HG03097 (cell line): ENCODE measurements around the gene CAMSAP3.
"Not testable (repeated sequence)": the region's sequence is repeated elsewhere in the genome, so short reads cannot be mapped to it uniquely, and the experiment has no call there.

Source experiments
- ATAC-seq: cut with Tn5 transposase; IDR thresholded peaks from one replicate; pipeline ENCODE4 v1.9.1; 2021; ENCODE audit not compliant: unreplicated experiment, low FRiP score

CAMSAP3 gene

DNA sequence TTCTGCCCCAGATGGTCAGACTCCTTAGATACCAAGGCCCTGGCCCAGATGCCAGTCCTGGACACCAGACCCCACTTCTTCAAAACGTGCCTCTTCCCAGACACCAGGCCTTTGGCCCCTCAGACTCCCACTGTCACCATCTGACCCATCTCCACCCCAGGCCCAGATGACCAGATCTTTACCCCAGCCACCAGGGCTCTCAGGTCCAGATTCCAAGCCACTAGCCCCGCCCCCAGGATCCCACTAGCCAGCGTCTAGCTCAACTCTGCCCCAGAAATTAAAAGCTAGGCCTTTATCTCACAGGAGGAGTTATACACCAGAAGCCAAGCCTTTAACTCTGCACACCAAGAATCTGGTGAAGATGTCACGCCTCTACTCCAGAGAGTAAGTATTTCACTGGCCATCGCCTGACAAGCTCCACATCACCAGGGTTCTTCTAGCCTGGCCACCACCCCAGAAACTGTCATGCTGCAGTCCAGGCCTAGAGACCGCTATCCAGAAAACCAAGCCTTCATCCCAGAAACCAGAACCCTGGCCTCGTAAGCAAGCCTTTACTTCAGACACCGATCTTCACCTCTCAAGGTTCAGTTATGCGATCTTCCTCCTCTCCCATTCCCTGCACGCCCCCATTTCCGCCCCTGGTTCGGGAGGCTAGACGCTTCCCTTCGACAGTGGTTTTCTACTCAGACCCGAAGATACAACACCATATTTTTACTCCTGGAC, 33.1 kb downstream of the CAMSAP3 start:
- no peak for ATAC-seq

DNA sequence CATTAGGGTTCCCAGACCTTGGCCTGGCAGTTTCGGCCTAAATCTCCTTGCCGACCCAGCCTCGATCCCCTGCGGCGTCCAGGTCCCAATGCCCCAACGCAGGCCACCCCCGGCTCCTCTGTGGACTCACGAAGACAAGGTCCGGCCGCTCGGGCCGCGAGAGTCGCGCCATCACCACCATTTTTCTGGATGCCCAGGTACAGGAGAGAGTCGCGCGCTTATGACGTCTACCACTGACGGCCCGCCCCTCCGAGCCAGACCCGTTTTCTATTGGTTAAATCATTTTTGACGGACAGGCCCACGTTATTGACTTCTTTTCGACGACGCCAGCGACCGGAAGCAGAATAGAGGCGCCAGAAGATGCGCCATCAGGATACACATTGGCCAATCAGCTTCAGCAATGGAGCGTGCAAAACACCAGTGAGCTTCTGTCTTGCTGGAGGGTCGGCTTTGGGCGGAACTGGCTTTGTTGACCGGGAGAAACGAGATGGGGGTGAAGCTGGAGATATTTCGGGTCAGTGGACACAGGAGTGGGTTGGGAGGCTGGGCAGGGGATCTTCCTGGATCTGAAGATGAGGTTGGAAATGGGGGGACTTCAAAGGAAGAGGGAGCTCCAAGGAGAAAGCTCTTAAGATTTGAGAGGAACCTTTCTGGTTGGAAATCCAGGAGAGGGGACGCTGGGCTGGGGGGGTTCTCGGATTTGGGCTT, 33.8 kb downstream of the CAMSAP3 start, which contains the start of the genes PET100 and XAB2:
Gene PET100, plus strand, starts transcription at position 447 of the 708 bp plus-strand sequence. Its CDS starts 41 bp downstream, at position 488.
Gene XAB2, minus strand, starts transcription at position 199 of the 708 bp plus-strand sequence. Its CDS starts 18 bp downstream, at position 181.
- peak; percentile 81 for ATAC-seq

DNA sequence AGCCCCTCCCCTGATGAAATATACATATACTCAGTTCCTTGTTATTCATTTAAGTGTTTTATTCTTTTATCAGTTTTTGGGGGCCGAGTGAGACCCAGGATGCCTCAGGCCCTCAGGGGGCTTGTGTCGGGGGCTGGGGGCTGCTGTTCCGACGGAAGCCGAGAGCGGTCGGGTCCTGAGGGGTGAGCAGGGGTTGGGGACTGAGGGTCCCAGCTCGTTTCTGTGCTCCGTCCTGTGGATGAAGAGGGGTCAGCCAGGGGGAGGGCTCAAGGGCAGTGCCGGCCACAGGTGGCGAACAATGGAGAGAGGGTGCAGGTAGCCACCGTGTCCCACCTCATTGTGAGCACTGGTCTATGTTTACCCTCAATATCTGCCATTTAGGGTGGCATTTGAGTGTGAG, 35.9 kb downstream of the CAMSAP3 start:
- ATAC-seq = no peak

DNA sequence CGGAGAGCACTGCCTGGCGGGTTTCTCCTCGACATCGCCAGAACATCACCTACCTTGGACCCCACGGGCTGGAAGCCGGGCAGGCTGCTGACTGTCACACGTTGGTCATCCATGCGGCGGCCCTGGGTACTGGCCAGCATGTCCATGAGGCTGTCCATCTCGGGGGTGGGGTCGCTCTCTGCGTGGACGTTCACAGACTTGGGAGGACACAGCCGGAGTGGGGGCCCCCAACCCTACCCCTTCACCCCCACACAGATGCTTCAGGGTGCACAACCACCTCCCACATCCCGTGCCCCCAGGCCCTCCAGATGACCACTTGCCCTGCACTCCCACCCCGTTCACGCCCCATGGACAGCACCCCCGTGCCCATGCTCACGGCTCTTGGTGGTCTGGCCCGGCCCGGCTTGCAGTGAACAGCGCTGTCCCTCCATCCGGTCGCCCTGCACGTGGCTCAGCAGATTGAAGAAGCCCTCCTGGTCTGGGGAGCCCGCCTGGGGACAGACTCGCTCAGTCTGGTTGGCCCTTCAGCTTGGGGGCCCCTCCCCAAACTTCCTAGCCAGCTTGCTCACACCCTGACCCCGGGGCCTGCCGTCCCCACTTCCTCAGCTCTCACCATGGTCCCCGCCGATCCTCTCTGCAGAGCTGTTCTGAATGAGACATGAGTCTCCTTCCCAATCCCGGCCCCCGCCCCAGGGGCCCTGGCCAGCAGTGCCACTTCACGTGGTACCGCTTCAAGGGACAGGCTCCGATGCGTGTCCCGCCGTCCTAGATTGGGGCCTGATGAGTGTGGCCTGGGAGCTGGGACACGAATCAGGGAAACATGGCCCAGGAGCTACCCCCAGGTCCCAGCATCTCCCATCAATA, 36.9 kb downstream of the CAMSAP3 start:
- no peak for ATAC-seq

DNA sequence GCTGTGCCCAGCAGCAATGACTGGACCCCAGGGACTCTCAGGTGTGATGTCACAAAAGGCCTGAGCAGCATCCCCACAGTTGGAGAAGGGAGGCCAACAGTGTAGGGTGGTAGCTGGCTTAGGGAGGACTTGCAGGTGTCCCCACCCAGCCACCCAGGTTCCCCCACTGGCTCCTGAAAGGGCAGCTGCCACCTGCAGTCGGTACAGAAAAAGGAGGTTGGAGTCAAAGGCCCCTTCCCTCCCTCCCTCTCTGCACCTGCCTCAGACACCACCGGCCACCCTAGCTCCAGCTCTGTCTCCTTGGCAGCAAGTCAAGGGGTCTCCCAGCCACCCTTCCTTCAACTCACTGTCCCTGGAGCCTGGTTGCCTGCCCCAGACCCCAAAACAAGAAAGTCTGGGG, 38.0 kb downstream of the CAMSAP3 start, which contains the start of gene PCP2:
Gene PCP2, minus strand, starts transcription at position 22 of the 400 bp plus-strand sequence. CDS start 262 bp downstream, outside the sequence.
- no peak for ATAC-seq

DNA sequence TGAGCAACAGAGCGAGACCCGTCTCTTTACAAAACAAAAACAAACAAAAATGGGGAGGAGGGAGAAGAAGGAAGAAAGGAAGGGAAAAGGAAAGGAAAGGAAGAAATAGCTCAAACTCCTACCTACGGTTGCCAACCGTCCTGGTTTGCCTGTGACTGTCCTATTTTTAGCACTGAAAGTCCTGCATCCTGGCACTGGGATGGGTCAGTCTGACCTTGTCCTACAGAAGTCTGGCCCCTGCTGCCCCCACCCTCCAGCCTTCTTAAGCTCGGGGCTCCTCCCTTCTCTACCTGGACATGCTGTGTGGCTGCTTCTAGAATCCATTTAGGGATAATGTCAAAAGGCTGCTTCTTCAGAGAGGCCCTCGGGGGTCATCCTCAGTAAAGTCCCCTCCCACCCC, 40.0 kb downstream of the CAMSAP3 start:
- no peak for ATAC-seq

DNA sequence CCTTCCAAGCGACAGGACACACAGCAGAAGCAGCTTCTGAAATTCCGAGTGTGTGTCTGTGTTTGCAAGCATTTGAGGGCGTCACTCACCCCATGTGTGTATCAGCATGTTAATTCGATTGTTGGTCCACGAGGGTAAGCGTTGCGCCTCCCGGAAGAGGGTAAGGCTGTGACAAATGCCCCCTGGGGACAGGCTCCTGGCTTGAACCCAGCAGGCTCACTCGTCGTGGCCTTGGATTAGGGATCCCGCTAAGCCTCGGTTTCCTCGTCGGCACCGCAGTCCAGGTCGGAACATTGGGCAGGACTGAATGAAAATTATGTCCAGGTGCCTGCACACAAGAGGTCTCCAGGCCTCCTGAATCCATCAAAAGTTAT, 40.6 kb downstream of the CAMSAP3 start:
- no peak for ATAC-seq

DNA sequence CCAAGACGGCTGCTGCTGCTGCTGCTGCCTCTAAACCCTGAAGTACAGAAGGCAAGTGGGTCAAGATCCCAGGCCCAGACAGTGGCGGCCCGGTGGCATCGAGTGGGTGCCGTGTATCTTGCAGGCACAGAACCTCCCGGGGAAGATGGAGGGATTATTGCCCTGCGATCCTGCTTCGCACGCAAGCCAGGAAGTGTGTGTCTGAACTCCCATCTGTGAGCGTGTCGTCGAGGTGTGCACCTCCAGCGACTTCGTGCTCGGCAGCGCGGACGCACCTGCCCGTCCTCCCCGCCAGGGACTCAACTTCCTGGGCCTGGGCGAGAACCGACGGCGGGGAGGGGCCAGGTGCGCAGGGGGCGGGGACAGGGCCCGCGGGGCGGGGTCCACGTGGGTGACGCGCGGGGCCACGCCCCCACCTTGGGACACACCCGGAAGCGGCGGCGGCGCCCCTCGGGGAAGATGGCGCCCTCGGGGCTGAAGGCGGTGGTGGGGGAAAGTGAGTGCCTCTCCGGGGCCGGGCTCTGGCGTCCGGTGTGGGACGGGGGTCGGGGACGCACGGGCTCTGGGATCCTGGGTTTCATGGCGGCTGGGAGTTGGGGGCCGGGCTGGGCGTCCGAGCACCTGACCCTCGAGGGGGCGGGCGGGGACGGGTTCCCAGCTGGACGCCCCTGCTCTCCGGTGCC, 41.2 kb downstream of the CAMSAP3 start, which contains the start of gene STXBP2:
Gene STXBP2, plus strand, starts transcription at position 420 of the 683 bp plus-strand sequence. Its CDS starts 40 bp downstream, at position 460.
- peak; percentile 52 for ATAC-seq

DNA sequence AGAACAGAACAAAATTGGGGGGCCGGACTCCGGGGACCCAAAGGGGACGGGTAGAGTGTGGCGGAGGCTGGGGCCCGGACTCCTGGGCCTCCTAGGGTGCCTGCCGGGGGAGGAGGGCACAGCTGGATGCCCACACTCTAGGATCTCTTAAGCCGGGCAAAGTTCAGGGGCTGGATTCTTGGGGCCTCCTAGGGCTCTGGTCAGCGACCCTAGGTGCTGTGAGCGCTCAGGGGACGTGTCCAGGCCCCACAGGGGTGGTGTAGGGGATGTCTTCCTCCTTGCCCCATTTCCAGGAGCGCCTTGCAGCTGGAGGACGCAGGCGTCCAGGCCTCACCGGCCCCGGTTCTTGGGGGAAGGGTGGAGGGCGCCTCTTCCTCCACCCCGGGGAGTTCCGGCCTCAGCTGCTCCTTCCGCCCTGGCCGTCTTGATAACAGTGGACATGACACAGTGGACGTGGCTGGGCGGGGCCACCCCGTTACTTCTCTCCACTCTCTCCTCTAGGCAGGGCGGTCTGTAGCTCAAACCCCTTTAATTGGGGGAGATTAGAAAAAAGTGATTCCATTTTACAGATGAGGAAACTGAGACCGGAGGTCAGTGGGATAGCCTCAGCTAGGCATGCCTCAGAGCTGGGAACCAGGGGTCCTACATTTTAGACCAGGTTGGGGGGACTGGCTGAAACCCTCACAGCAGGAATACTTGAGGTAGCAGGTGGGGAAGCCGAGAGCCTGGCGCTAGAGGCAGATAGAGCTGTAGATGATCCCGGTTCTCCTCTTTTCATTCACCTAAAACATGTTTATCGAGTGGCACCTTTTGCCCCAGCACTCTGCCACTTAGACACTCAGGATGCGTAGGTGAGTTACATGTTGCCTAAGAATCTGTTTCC, 42.0 kb downstream of the CAMSAP3 start:
- ATAC-seq = no peak

DNA sequence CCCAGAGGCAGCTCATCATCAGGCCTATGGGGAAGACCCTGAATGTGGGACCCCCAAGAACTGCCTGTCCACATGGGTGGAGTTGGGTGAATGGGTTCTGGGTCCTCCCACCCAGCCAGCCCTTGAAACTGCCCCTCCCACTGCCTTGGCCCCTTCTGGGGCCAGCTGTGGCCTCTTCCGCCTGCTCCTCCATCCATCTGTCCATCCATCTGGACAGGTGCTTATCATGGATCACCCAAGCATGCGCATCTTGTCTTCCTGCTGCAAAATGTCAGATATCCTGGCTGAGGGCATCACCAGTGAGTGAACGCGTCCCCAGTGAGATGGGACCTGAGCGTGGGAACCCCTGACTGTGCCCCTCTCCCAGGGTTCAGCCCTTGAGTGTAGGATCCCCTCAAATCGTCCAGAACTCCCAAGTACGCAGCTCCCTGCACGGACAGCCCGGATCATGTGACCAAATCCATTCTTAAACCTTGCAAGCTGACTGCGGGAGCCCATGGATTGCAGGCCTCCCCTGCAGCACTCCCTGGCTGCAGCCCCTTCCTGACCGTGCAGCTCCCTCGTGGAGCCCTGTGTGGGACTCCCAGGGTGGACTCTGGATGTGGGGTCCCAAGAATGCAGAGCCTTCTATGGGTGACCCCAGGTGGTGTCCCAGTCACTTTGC, 43.3 kb downstream of the CAMSAP3 start:
- ATAC-seq = no peak

DNA sequence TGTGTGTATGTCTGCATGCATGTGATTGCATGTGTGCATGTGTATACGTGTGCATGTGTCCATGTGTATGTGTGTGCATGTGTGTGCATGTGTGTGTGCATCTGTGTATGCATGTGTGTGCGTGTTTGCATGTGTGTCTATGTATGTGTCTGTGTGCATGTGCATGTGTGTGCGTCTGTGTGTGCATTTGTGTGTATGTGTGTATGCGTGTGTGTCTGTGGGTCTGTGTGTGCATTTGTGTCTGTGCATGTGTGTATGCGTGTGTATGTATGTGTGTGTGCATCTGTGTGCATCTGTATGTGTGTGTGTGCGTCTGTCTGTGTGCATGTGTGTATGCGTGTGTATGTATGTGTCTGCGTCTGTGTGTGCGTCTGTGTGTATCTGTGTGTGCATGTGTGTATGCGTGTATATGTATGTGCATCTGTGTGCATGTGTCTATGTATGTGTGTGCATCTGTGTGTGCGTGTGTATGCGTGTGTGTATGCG, 44.2 kb downstream of the CAMSAP3 start:
- no peak for ATAC-seq

DNA sequence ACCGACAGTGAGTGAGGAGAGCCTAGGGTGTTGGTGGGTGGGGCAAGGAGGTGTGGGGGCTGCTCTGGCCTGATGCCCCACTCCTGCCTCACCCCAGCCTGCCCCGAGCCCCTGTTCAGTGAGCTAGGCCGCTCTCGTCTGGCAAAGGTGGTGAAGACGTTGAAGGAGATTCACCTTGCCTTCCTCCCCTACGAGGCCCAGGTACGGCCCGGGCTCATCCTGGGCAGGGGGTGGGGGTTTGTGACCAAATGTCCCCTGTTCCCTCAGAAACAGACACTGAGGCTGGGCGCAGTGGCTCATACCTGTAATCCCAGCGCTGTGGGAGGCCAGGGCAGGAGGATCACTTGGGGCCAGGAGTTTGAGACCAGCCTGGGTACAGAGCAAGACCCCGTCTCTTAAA, 45.1 kb downstream of the CAMSAP3 start:
- ATAC-seq = no peak

DNA sequence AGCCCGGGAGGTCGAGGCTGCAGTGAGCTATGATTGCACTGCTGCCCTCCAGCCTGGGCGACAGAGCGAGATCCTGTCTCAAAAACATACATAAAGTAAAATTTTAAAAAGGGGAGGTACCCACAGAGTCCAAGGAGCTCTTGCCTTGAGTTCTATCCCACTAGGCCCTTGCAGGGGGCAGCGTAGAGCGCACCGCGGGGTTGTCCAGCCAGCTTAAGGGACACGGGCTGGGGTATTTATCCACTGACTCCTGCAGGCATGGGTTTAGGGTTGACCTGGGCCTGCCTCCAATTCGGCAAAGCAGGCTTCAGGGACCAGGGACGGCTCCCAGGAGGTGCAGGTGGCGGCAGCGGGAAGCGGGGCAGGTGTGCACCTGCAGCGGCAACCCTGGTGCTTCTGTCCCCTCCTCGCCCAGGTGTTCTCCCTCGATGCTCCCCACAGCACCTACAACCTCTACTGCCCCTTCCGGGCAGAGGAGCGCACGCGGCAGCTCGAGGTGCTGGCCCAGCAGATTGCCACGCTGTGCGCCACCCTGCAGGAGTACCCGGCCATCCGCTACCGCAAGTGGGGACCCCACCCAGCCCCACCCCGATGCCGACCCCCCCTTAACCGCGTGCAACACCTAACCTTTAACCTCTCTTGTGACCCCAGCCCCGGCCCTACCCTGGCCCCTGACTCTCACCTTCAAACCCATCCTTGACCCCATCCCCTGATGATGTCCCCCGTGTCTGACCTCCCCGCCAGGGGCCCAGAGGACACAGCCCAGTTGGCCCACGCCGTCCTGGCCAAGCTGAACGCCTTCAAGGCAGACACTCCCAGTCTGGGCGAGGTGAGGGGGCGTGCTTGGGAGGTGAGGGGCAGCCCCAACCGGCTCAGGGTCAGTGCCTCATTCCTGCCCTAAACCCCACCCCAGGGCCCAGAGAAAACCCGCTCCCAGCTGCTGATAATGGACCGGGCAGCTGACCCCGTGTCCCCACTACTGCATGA, 45.9 kb downstream of the CAMSAP3 start:
- no peak for ATAC-seq

DNA sequence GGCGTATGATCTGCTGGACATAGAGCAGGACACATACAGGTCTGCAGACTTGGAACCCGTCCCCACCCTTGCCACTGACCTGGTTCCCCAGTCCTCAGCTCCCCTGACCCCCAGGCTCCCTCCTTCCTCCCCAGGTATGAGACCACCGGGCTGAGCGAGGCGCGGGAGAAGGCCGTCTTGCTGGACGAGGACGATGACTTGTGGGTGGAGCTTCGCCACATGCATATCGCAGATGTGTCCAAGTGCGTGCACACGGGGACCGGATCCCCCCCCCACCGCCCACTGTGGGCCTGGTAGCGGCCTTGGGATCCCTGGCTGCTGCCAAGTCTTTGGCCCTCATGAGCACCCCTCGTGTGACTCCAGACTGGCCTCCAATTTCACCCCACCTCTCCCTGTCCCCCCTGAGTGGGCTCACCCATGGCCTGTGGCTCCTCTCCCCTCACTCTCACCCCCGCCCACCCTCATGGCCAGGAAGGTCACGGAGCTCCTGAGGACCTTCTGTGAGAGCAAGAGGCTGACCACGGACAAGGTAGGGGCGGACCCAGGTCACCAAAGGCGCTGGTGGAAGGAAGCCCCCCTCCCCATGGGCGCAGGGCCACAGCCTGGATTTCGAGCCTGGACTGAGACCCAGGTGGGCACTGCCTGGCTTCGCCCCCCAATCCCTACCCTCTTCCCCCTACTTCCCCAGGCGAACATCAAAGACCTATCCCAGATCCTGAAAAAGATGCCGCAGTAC, 46.8 kb downstream of the CAMSAP3 start:
- ATAC-seq = no peak

DNA sequence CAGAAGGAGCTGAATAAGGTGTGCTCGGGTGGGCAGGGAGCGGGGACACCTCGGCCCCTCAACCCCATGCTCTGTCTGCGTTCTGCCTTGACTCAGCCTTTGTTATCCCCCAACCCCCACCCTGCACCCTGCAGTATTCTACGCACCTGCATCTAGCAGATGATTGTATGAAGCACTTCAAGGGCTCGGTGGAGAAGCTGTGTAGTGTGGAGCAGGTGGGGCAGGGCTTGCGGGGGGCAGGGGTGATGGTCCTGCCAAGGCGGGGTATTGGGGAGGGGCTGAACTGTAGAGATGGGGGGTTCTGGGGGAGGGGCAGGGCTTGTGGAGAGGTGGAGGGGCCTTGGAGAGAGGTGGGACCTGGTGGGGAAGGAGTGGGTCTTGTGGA, 47.4 kb downstream of the CAMSAP3 start:
- no peak for ATAC-seq

DNA sequence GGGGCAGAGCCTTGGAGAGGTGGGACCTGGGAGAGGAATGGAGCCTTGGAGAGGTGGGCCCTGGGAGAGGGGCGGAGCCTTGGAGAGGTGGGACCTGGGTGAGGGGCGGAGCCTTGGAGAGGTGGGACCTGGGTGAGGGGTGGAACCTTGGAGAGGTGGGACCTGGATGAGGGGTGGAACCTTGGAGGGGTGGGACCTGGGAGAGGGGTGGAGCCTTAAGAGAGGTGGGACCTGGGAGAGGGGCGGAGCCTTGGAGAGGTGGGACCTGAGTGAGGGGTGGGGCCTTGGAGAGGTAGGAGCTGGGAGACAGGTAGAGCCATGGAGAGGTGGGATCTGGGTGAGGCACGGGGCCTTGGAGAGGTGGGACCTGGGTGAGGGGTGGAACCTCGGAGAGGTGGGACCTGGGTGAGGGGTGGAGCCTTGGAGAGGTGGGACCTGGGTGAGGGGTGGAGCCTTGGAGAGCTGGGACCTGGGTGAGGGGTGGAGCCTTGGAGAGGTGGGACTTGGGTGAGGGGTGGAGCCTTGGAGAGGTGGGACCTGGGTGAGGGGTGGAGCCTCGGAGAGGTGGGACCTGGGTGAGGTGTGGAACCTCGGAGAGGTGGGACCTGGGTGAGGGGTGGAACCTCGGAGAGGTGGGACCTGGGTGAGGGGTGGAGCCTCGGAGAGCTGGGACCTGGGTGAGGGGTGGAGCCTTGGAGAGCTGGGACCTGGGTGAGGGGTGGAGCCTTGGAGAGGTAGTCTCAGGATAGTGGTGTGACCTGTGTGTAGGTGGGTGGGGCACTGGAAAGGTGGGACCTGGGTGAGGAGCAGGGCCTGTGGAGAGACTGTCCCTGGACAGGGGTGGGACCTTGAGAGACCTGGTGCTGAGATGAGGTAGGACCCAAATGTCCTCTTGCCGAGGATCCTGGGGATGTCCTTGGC, 48.2 kb downstream of the CAMSAP3 start:
- ATAC-seq = not testable (repeated sequence)
